IMR-90 (cell line): ENCODE measurements around the gene LYPD8. TPM values are rescaled to one million over a fixed set of nuclear protein-coding genes. Genes with fewer than 3 reads are reported as not detected.

Experiments
- ATAC-seq: fragments of 200-7000 bp; cut with Tn5 transposase; 2 replicates; pipeline ENCODE4 v1.9.1; 2020; ENCODE audit warnings: low read depth, mild to moderate bottlenecking, moderate library complexity
- BruUV-seq: library from RNA; stranded (reverse); fragments of 400-500 nt; replicated peaks from 2 replicates; lab custom pipeline; 2021; lab: Mats Ljungman, UMichigan
- CTCF ChIA-PET: fragments of 300-600 bp; formaldehyde crosslinking; extraction: SDS; loops from one replicate; lab custom pipeline; 2021; ENCODE audit warnings: antibody characterized with exemption; lab: Yijun Ruan, JAX
- POLR2A ChIA-PET: fragments of 300-600 bp; sonication (Branson Sonifier 250); formaldehyde crosslinking; loops from one replicate; lab custom pipeline; 2022; ENCODE audit warnings: antibody characterized with exemption; ENCODE audit not compliant: unreplicated experiment; lab: Charles Lee
- DNase-seq: peaks from one replicate; pipeline ENCODE4 v3.0.0; 2013
- H2AFZ ChIP-seq: replicated peaks from 2 replicates; pipeline ENCODE3; 2013; ENCODE audit warnings: low read length, mild to moderate bottlenecking; ENCODE audit not compliant: poor library complexity
- H2AK5ac ChIP-seq: 2 replicates; pipeline ENCODE4 v1.6.1; 2013; ENCODE audit warnings: low read depth, low read length, inconsistent platforms
- H2AK9ac ChIP-seq: replicated peaks from 2 replicates; pipeline ENCODE3; 2013; ENCODE audit warnings: mild to moderate bottlenecking, low read depth, low read length, moderate library complexity; ENCODE audit not compliant: poor library complexity
- H2BK120ac ChIP-seq: 2 replicates; pipeline ENCODE4 v1.6.1; 2013; ENCODE audit warnings: low read depth, low read length, inconsistent platforms
- H2BK15ac ChIP-seq: 3 replicates; pipeline ENCODE4 v1.6.1; 2013; ENCODE audit warnings: low read depth, low read length, inconsistent platforms
- H2BK20ac ChIP-seq: 2 replicates; pipeline ENCODE4 v1.6.1; 2013; ENCODE audit warnings: low read depth, mild to moderate bottlenecking, inconsistent platforms, low read length, moderate library complexity
- H2BK5ac ChIP-seq: 2 replicates; pipeline ENCODE4 v1.6.1; 2013; ENCODE audit warnings: mild to moderate bottlenecking, low read depth, low read length, inconsistent platforms; ENCODE audit not compliant: poor library complexity, severe bottlenecking
- H3K14ac ChIP-seq: replicated peaks from 2 replicates; pipeline ENCODE4 v1.6.1; 2013; ENCODE audit warnings: low read depth, low read length, inconsistent platforms
- H3K18ac ChIP-seq: 2 replicates; pipeline ENCODE4 v1.6.1; 2013; ENCODE audit warnings: low read depth, low read length, control low read depth
- H3K23ac ChIP-seq: 2 replicates; pipeline ENCODE4 v1.6.1; 2013; ENCODE audit warnings: low read depth, low read length, inconsistent platforms
- H3K27ac ChIP-seq: 2 replicates; pipeline ENCODE4 v1.5.1; 2013; ENCODE audit warnings: mild to moderate bottlenecking, control low read depth, low read length; ENCODE audit not compliant: insufficient read depth
- H3K27me3 ChIP-seq: 2 replicates; pipeline ENCODE4 v1.6.1; 2013; ENCODE audit warnings: low read length; ENCODE audit not compliant: control insufficient read depth, insufficient read depth
- H3K36me3 ChIP-seq: 2 replicates; pipeline ENCODE4 v1.6.1; 2013; ENCODE audit warnings: low read length, mixed read lengths; ENCODE audit not compliant: control insufficient read depth, insufficient read depth
- H3K4ac ChIP-seq: 2 replicates; pipeline ENCODE4 v1.6.1; 2013; ENCODE audit warnings: low read depth, low read length, inconsistent platforms
- H3K4me1 ChIP-seq: 2 replicates; pipeline ENCODE4 v1.6.1; 2013; ENCODE audit warnings: low read length, mixed read lengths; ENCODE audit not compliant: control insufficient read depth, insufficient read depth
- H3K4me2 ChIP-seq: 2 replicates; pipeline ENCODE4 v1.6.1; 2013; ENCODE audit warnings: low read depth, mild to moderate bottlenecking, control low read depth, low read length, moderate library complexity
- H3K4me3 ChIP-seq: 2 replicates; pipeline ENCODE4 v1.5.1; 2013; ENCODE audit warnings: low read depth, mild to moderate bottlenecking, control low read depth, low read length, moderate library complexity; ENCODE audit not compliant: insufficient read depth
- H3K56ac ChIP-seq: 2 replicates; pipeline ENCODE4 v1.6.1; 2013; ENCODE audit warnings: low read length, inconsistent platforms; ENCODE audit not compliant: insufficient read depth; ENCODE audit errors: extremely low read depth
- H3K79me1 ChIP-seq, 2 experiments: 2 replicates each; pipeline ENCODE4 v1.6.1; 2013; ENCODE audit warnings: low read length in 2 of 2, inconsistent platforms in 1 of 2, low read depth in 1 of 2
- H3K9ac ChIP-seq: 2 replicates; pipeline ENCODE4 v1.6.1; 2013; ENCODE audit warnings: low read depth, low read length, control low read depth
- H3K9me1 ChIP-seq: 2 replicates; pipeline ENCODE4 v1.6.1; 2013; ENCODE audit warnings: low read length, inconsistent platforms; ENCODE audit not compliant: insufficient read depth
- H3K9me3 ChIP-seq: 2 replicates; pipeline ENCODE4 v1.6.1; 2013; ENCODE audit warnings: low read length; ENCODE audit not compliant: control insufficient read depth, insufficient read depth
- H4K20me1 ChIP-seq: 2 replicates; pipeline ENCODE4 v1.6.1; 2013; ENCODE audit warnings: low read length, inconsistent platforms; ENCODE audit not compliant: insufficient read depth
- H4K5ac ChIP-seq: 2 replicates; pipeline ENCODE4 v1.6.1; 2013; ENCODE audit warnings: mild to moderate bottlenecking, low read depth, low read length, control low read depth
- H4K8ac ChIP-seq, 2 experiments: 2 replicates each; pipeline ENCODE4 v1.6.1; 2013; ENCODE audit warnings: low read depth in 2 of 2, low read length in 2 of 2, control low read depth in 1 of 2, inconsistent platforms in 1 of 2
- H4K91ac ChIP-seq: 2 replicates; pipeline ENCODE4 v1.6.1; 2013; ENCODE audit warnings: low read depth, low read length, inconsistent platforms; ENCODE audit not compliant: insufficient read depth
- ELK1 ChIP-seq: fragments of 150-350 bp; IDR thresholded peaks from 2 replicates; pipeline ENCODE4 v1.6.1; 2016; ENCODE audit warnings: low read depth, mild to moderate bottlenecking, low read length, moderate library complexity, borderline replicate concordance
- MAFK ChIP-seq: IDR thresholded peaks from 2 replicates; pipeline ENCODE4 v1.6.1; 2012; ENCODE audit warnings: low read depth, low read length, improper control_type of control experiment
- WGBS, 2 experiments: methylation state at CpG; one replicate each; pipeline versions ENCODE4 v1.1.5 to v1.1.7; 2013; ENCODE audit warnings: missing lambda C conversion rate in 2 of 2; ENCODE audit not compliant: insufficient read length in 1 of 2; ENCODE audit errors: extremely low coverage in 2 of 2; 5-methylcytosine and 5-hydroxymethylcytosine counted together
- dilution Hi-C: fragments of 300-500 bp; cut with HindIII; formaldehyde crosslinking; loops from one replicate; pipeline ENCODE4 v1.14.3; 2018; ENCODE audit warnings: low sequenced_read_pairs; ENCODE audit not compliant: unreplicated experiment
- in situ Hi-C: fragments of 300-500 bp; cut with MboI; formaldehyde crosslinking; loops from 3 replicates; pipeline ENCODE4 v1.14.3; 2019; ENCODE audit warnings: low sequenced_read_pairs, inconsistent platforms, mixed read lengths
- intact Hi-C: fragments of 100-400 bp; cut with micrococcal nuclease; formaldehyde crosslinking; loops from 2 replicates; pipeline ENCODE4 v1.10.0; 2022
- polyA plus RNA-seq, 3 experiments: library from polyadenylated mRNA; depleted of rRNA; stranded (reverse); fragments of >200 nt; gene quantifications; 2 replicates each; pipeline ENCODE4 v1.2.3, GENCODE V29; 2012; ENCODE audit warnings: low replicate concordance in 1 of 3
- total RNA-seq: library from RNA; depleted of rRNA; stranded (reverse); fragments of >200 nt; gene quantifications from 2 replicates; pipeline ENCODE4 v1.2.3, GENCODE V29; 2012

The LYPD8 gene
- total and polyA plus RNA-seq, 2 of the 4 experiments (the other 2 are of a cell fraction): not detected

GRCh38 chr1:248730507-248731335 lies 24.8 kb downstream of the LYPD8 start:
- H3K4me1 ChIP-seq: no peaks in the 10 kb centered on the region
- no peak overlapping the region for H3K4me2 ChIP-seq
- H3K9ac ChIP-seq: no peak overlapping the region
- no peak overlapping the region for H3K4me3 ChIP-seq
- ChIA-PET CTCF (no interaction called here), POLR2A (no interaction called here)
- no peak overlapping the region for H2BK5ac ChIP-seq
- H3K9me1 ChIP-seq: no peaks in the 10 kb centered on the region
- H3K4ac ChIP-seq: no peak overlapping the region
- H2BK20ac ChIP-seq: no peak overlapping the region
- H4K91ac ChIP-seq: no peak overlapping the region
- 80% methylated on average over 2 of the region's 13 CpGs; no CpG with 5 or more reads in 1 of the 2 experiments for WGBS, 2 experiments
- no peak overlapping the region for H3K14ac ChIP-seq
- ATAC-seq (no peak), DNase-seq (no peak)
- no peak overlapping the region for H2BK120ac ChIP-seq
- no peak overlapping the region for H2BK15ac ChIP-seq
- no TSS peak for BruUV-seq
- no peak overlapping the region for H3K27ac ChIP-seq
- no peak overlapping the region for H4K5ac ChIP-seq
- peaks cover 10% of the 10 kb centered on the region; the same call in 1 of the 2 replicates for H3K9me3 ChIP-seq
- H4K20me1 ChIP-seq: no peaks in the 10 kb centered on the region
- no peak overlapping the region for H2AK9ac ChIP-seq
- no peaks in the 10 kb centered on the region for H3K79me1 ChIP-seq
- H3K23ac ChIP-seq: no peak overlapping the region
- H3K56ac ChIP-seq: no peak overlapping the region
- no peak overlapping the region for H3K18ac ChIP-seq
- no peaks in the 10 kb centered on the region for H3K36me3 ChIP-seq
- dilution Hi-C loops: no loop called here
- TF ChIP-seq MAFK: peak; percentile 56
- no peak for TF ChIP-seq ELK1
- H3K27me3 ChIP-seq: no peaks in the 10 kb centered on the region
- in situ Hi-C loops: no loop called here
- intact Hi-C loops: no loop called here
- no peak overlapping the region for H2AK5ac ChIP-seq
- H4K8ac ChIP-seq: no peak overlapping the region
- H2AFZ ChIP-seq: no peak overlapping the region
